Skeletal muscle tissue (tissue), 4 donors: ENCODE measurements around the gene DRC7. TPM values are rescaled to one million over a fixed set of nuclear protein-coding genes. Genes with fewer than 3 reads are reported as not detected.

ENCODE experiments used
- H3K27ac ChIP-seq: one replicate; pipeline ENCODE4 v1.7.0; 2013; ENCODE audit warnings: mild to moderate bottlenecking, low read depth, low read length, inconsistent platforms
- H3K27me3 ChIP-seq, 3 donors: one replicate each; pipeline ENCODE4 v1.7.0; 2013; ENCODE audit warnings: low read length in 3 of 3; ENCODE audit not compliant: control insufficient read depth in 3 of 3, insufficient read depth in 3 of 3
- H3K36me3 ChIP-seq, 3 donors: one replicate each; pipeline ENCODE4 v1.7.0; 2013; ENCODE audit warnings: low read length in 3 of 3; ENCODE audit not compliant: control insufficient read depth in 3 of 3, insufficient read depth in 3 of 3
- H3K4me1 ChIP-seq, 3 donors: one replicate each; pipeline ENCODE4 v1.7.0; 2013; ENCODE audit warnings: low read length in 3 of 3, mild to moderate bottlenecking in 3 of 3; ENCODE audit not compliant: control insufficient read depth in 3 of 3, insufficient read depth in 3 of 3
- H3K4me3 ChIP-seq, 3 donors: one replicate each; pipeline ENCODE4 v1.7.0; 2013; ENCODE audit warnings: low read length in 3 of 3
- H3K9ac ChIP-seq, 3 donors: one replicate each; pipeline ENCODE4 v1.7.0; 2013; ENCODE audit warnings: low read length in 3 of 3, mild to moderate bottlenecking in 3 of 3, moderate library complexity in 2 of 3, low read depth in 1 of 3
- H3K9me3 ChIP-seq, 3 donors: one replicate each; pipeline ENCODE4 v1.7.0; 2013; ENCODE audit warnings: low read length in 3 of 3; ENCODE audit not compliant: control insufficient read depth in 3 of 3
- total RNA-seq: library from RNA; depleted of rRNA; stranded (reverse); fragments of >200 nt; gene quantifications from one replicate; pipeline ENCODE4 v1.2.3, GENCODE V29; 2014
- donor health status: Osteomylitis.

Gene DRC7
- total RNA-seq, 1 donor from 2014 or later: not detected

DNA sequence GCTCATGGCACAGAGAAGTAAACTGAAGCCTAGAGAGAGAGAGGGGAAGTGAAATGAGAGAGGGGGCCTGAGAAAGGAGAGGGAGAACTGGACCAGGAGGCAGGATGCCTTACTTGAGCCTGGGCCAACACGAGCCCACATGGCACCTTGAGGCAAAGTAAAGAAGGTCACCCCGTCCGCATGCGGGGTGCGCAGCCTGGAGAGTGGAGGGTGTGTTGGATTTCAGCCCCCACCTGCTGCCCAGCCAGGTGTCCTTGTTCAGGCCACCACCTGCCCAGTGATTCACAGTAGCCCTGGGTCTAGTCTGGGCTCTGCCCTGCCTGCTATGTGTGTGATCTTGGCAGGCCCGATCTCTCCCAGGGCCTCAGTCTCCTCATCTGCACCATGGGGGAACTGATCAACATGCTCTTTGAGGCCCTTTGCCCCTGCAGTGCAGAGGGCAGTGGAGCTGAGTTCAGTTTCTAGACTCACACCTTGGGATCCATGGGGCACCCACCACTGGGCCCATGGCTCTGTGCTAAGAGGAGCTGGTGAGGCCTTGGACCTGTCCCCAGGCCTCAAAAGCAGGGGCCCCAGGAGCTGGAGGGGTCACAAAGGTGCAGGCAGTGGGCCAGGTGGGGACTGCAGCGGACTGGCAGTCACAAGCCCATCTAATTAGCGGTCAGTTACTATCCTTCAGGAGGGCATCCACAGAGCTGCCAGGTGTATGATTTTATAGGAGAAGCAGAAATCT is 9.8 kb upstream of the DRC7 start:
- Histone ChIP-seq H3K9me3 (no peaks in the 10 kb centered on the region), H3K36me3 (no peaks in the 10 kb centered on the region), H3K4me1 (no peaks in the 10 kb centered on the region), H3K9ac (no peak overlapping the region), H3K27me3 (peaks cover 0 to 16% (median 6%) of the 10 kb centered on the region in 3 donors), H3K27ac (no peak overlapping the region), H3K4me3 (no peak overlapping the region)

DNA sequence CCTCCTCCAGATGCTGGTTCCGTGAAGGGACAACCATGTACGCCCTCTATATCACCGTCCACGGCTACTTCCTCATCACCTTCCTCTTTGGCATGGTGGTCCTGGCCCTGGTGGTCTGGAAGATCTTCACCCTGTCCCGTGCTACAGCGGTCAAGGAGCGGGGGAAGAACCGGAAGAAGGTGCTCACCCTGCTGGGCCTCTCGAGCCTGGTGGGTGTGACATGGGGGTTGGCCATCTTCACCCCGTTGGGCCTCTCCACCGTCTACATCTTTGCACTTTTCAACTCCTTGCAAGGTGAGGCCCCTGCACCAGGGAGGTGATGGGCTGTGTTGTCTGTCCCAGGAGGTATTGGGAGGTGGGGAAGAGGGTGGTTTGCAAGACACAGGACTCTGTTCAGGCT is 9.0 kb upstream of the DRC7 start:
- no peaks in the 10 kb centered on the region for H3K9me3 ChIP-seq
- no peaks in the 10 kb centered on the region for H3K36me3 ChIP-seq
- H3K4me3 ChIP-seq: no peak overlapping the region
- H3K27ac ChIP-seq: no peak overlapping the region
- no peaks in the 10 kb centered on the region for H3K4me1 ChIP-seq
- H3K9ac ChIP-seq: no peak overlapping the region
- H3K27me3 ChIP-seq: peaks cover 0 to 21% (median 6%) of the 10 kb centered on the region in 3 donors

DNA sequence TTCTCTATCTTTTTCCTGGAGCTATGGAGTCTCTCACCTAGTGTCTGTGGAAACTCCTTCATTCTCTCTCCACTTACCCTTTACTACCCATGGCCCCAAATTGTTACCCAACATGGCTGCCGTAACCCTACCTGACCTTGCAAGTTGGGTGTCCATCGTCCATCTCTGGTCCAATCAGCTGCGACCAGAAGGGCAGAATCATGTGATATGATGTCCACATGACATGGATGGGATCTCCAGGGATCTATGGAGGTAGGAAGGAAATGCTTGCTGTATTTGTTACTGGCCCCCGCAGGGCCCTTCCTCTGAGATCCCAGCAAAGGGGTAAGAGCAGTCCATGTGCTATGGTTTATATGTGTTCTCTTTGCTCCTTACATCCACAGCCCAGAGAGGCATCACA is 8.0 kb upstream of the DRC7 start:
- Histone ChIP-seq H3K9me3 (no peaks in the 10 kb centered on the region), H3K4me3 (no peak overlapping the region), H3K4me1 (no peaks in the 10 kb centered on the region), H3K9ac (no peak overlapping the region), H3K27me3 (peaks cover 0 to 26% (median 10%) of the 10 kb centered on the region in 3 donors), H3K27ac (no peak overlapping the region), H3K36me3 (no peaks in the 10 kb centered on the region)

DNA sequence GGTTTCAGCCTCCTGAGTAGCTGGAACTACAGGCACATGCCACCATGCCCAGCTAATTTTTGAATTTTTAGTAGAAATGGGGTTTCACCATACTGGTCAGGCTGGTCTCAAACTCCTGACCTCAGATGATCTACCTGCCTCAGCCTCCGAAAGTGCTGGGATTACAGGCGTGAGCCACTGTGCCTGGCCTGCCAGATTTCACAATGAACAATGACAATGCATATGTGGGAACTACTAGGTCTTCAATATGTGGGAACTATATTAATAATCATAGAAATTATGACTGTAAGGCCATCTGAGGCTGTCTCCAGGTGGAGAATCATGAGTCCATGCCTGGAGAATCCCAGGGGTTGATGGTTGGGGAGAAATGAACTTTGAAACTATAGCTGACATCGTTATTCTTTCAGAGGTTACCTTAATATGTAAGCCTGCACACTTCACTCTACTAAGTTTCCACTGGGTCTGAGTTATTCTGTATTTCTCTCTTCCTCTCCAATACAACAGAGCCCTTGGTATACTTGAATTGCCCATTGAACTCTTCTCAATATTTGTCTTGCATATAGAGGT is 7.2 kb upstream of the DRC7 start:
- H3K36me3 ChIP-seq: no peaks in the 10 kb centered on the region
- no peak overlapping the region for H3K9ac ChIP-seq
- no peak overlapping the region for H3K27ac ChIP-seq
- no peaks in the 10 kb centered on the region for H3K4me1 ChIP-seq
- H3K4me3 ChIP-seq: no peak overlapping the region
- no peaks in the 10 kb centered on the region for H3K9me3 ChIP-seq
- peaks cover 0 to 31% (median 10%) of the 10 kb centered on the region in 3 donors for H3K27me3 ChIP-seq

DNA sequence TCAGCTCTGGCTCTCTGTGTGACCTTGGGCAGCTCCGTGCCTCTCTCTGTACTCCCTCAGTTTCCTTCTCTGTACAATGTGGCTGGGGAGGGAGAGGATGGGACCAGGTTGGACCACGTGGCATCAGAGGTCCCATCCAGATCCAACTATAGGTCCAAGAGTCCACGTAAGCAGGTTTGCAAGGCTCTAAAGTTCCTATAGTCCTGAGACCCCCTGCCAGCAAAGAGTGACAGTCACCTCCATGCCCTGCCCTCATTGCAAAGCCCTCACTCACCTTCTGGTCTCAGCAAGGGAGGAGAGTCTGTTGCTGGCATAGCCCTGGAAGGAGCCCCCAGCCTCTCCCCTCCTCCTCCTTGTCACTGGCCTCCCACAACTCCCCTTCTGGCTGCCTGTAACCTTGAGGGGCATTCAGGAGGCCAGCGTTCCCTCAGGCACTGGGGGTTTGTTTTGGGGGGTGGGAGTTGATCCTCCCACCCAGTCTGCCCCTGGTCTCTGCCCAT is 6.1 kb upstream of the DRC7 start:
- H3K9me3 ChIP-seq: no peaks in the 10 kb centered on the region
- no peaks in the 10 kb centered on the region for H3K36me3 ChIP-seq
- no peak overlapping the region for H3K27ac ChIP-seq
- H3K4me3 ChIP-seq: no peak overlapping the region
- no peak overlapping the region for H3K9ac ChIP-seq
- peaks cover 0 to 31% (median 10%) of the 10 kb centered on the region in 3 donors for H3K27me3 ChIP-seq
- no peaks in the 10 kb centered on the region for H3K4me1 ChIP-seq

DNA sequence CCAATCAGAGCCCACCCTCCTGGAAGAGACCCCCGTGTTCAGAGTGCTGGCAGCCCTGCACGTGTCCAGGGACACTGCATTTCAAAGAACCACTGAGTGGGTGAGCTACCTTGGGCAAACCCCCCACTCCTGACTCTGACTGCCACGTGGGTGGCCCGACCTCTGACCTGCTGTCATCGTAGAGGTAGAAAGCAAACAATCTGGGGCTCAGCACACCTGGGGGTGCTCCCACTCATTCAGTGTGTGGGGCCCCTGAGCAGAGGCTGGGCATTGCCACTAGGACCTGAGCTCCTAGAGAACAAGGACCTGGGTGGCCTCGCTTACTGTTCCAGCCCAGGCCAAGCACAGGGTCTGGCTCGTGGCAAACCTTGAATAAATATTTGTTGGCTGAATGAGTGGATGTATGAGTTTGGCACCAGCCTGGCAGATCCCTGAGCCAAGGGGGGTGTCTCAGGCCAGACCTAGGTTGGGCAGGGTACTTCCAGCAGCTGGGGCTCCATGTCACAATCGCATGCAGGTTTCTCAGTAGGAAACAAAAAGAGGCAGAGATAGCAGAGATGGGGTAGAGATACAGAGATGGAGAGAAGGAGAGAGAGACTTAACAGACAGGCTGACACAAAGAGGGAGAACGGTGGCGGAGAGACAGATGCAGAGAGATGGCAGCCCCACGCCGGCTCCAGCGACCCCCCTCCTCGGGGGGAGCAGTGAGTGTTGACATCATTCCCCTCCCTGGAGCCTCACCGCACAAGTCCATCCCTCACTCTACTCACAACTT is 5.4 kb upstream of the DRC7 start:
- Histone ChIP-seq H3K27ac (no peak overlapping the region), H3K9me3 (no peaks in the 10 kb centered on the region), H3K4me3 (no peak overlapping the region), H3K27me3 (peaks cover 0 to 31% (median 10%) of the 10 kb centered on the region in 3 donors), H3K9ac (no peak overlapping the region), H3K36me3 (no peaks in the 10 kb centered on the region), H3K4me1 (no peaks in the 10 kb centered on the region)

DNA sequence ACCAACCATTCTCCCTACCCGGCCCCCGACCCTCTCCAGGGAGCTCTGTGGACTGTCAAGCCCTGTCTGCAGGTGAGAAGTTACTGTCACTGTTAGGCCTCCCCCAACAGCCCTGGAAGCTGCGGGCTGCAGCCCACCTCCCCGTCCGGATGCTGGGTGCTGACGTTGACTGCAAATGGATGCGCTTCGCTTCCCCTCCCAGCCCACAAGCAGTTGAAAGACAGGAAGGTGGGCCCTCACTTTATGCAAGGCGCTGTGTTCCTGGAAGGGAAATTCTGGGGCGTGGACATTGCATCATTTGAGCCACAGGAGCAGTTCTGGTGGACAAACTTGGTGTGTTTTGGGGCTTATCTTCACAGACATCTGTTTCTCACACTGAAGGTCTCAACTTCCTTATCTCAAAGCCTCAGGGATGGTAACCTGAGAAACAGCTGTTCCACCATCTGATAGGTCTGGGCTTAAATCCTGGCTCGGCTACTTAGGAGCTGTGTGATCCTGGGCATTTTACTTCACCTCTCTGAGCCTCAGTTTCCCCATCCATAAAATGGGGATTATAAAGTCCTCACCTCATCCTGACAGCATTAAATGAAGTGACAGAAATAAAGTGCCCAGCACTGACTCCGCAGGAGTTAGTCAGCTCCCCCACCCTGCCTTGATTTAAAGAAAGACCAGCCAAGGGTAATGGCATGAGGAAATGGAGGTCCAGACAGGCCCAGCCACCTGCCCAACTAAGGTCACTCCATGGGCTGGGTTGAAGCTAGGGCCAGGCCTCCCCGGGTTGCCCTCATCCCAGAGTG is 4.6 kb upstream of the DRC7 start:
- H3K36me3 ChIP-seq: no peaks in the 10 kb centered on the region
- no peaks in the 10 kb centered on the region for H3K4me1 ChIP-seq
- no peak overlapping the region for H3K27ac ChIP-seq
- H3K4me3 ChIP-seq: no peak overlapping the region
- no peak overlapping the region for H3K9ac ChIP-seq
- no peaks in the 10 kb centered on the region for H3K9me3 ChIP-seq
- H3K27me3 ChIP-seq: peaks cover 0 to 31% (median 10%) of the 10 kb centered on the region in 3 donors

DNA sequence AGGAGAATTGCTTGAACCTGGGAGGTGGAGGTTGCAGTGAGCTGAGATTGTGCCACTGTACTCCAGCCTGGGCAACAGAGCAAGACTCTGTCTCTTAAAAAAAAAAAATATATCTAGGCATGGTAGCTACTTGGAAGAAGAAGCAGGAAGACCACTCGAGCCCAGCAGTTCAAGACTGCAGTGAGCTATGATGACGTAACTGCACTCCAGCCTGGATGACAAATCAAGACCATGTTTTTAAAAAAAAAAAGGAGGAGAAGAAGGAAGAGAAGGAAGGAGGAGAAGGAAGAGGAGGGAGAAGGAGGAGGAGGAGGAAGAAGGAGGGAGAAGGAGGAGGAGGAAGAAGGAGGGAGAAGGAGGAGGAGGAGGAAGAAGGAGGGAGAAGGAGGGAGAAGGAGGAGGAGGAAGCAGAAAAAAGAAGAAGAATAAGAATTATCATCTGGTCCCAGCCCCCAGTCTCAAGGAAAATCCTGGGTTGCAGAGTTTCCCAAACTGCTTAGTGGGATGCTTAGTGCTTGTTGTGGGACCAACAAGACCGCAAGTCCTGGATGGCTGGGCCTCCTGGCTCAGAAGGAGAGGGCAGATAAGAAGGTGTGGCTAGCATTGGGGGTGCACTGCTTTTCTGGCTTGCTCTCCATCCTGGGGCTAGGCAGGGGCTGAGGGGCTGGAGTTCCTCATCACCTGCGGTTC is 3.7 kb upstream of the DRC7 start:
- peaks cover 0 to 27% (median 10%) of the 10 kb centered on the region in 3 donors for H3K27me3 ChIP-seq
- H3K9me3 ChIP-seq: no peaks in the 10 kb centered on the region
- H3K36me3 ChIP-seq: no peaks in the 10 kb centered on the region
- H3K4me1 ChIP-seq: no peaks in the 10 kb centered on the region
- no peak overlapping the region for H3K4me3 ChIP-seq
- H3K27ac ChIP-seq: no peak overlapping the region
- no peak overlapping the region for H3K9ac ChIP-seq

DNA sequence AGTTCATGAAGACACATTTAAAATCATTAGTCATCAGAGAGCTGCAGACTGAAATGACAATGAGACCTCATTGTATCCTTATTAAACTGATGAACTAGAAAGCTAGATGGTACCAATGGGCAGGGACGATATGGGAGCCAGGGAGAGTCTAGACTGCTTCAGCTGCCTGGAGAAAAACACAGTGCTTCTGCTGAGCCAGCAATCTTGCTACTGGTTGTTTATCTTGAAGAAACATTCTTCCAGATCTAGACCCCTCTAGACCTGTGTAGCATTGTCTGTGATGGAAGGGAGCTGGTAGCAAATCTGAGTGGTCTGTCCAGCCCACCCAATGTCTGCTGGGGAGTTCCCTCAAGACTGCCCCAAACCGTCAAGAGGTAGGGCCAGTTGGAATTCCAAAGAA is 2.0 kb upstream of the DRC7 start:
- Histone ChIP-seq H3K9me3 (no peaks in the 10 kb centered on the region), H3K9ac (no peak overlapping the region), H3K36me3 (no peaks in the 10 kb centered on the region), H3K27ac (no peak overlapping the region), H3K27me3 (peaks cover 0 to 30% (median 10%) of the 10 kb centered on the region in 3 donors), H3K4me1 (no peaks in the 10 kb centered on the region), H3K4me3 (no peak overlapping the region)
